Chondrocyte (in vitro differentiated cells): Measurements from ENCODE around the gene TM4SF20. TPM values are rescaled to one million over a fixed set of nuclear protein-coding genes. Genes with fewer than 3 reads are reported as not detected.

Experiments
- DNase-seq: peaks from one replicate; pipeline ENCODE4 v3.0.0; 2021; ENCODE audit warnings: mixed read lengths, low spot score
- H3K27ac Mint-ChIP-seq: one replicate; pipeline ENCODE4 v1.8.0; 2021; ENCODE audit warnings: mild to moderate bottlenecking, moderate library complexity, mixed read lengths; ENCODE audit not compliant: unreplicated experiment
- H3K27me3 Mint-ChIP-seq: 2 replicates; pipeline ENCODE4 v1.8.0; 2021; ENCODE audit warnings: low read depth, mixed read lengths
- H3K36me3 Mint-ChIP-seq: 2 replicates; pipeline ENCODE4 v1.8.0; 2021; ENCODE audit warnings: low read depth, mixed read lengths
- H3K4me1 Mint-ChIP-seq: 2 replicates; pipeline ENCODE4 v1.8.0; 2021; ENCODE audit warnings: low read depth, mild to moderate bottlenecking, mixed read lengths
- H3K4me3 Mint-ChIP-seq: one replicate; pipeline ENCODE4 v1.8.0; 2021; ENCODE audit warnings: mild to moderate bottlenecking, moderate library complexity, mixed read lengths; ENCODE audit not compliant: unreplicated experiment
- H3K9me3 Mint-ChIP-seq: 2 replicates; pipeline ENCODE4 v1.8.0; 2021; ENCODE audit warnings: low read depth, mixed read lengths
- CTCF ChIP-seq: fragments of 200-600 bp; sonication (generic); IDR thresholded peaks from 2 replicates; pipeline ENCODE4 v1.5.0; 2021; ENCODE audit warnings: antibody characterized with exemption, mild to moderate bottlenecking, moderate library complexity
- total RNA-seq: library from RNA; stranded (reverse); gene quantifications from 3 replicates; pipeline ENCODE4 v1.2.1, GENCODE V29; 2021

TM4SF20 gene
- total RNA-seq, 1 donor from 2014 or later, result not detected

- no peak for TF ChIP-seq CTCF
- H3K36me3 Mint-ChIP-seq, result no peaks in the 10 kb centered on the region
- no peaks in the 10 kb centered on the region for H3K27me3 Mint-ChIP-seq
- H3K27ac Mint-ChIP-seq, result no peak overlapping the region
- peaks cover 25% of the 10 kb centered on the region for H3K4me1 Mint-ChIP-seq
- no peaks in the 10 kb centered on the region for H3K9me3 Mint-ChIP-seq
- H3K4me3 Mint-ChIP-seq, result no peak overlapping the region
- no peak for DNase-seq
Measured at GRCh38 chr2:227373389-227373788, 5.7 kb downstream of the TM4SF20 start.

DNA sequence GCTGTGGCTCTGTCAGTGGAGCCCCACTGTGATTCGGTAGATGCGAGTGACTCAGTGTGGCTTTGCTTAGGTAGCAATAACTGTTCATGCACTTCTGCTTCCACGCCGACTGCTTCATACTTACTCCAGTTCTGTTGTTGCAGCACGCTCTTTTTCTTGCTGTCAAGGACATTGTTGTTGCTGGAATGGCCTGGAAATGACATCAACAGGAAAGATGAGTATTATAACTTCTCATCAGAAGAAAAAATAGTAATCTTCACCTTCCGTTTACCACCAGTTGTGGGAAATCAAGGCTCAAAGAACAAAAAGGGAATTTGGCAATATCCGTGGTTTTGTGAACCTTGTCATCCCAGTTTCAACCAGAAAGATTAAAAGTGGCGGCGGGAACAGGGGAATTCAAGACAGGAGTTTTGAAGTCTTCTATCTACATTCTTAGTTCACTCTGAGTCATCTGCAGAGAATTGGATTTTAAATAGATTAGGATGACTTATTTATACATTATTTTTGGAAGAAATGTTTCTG lies 8.3 kb downstream of the TM4SF20 start:
- H3K27me3 Mint-ChIP-seq, result no peaks in the 10 kb centered on the region
- H3K4me1 Mint-ChIP-seq, result peaks cover 31% of the 10 kb centered on the region
- peak overlapping the region; percentile 12 for H3K27ac Mint-ChIP-seq
- no peak overlapping the region for H3K4me3 Mint-ChIP-seq
- TF ChIP-seq CTCF, result no peak
- H3K36me3 Mint-ChIP-seq, result no peaks in the 10 kb centered on the region
- H3K9me3 Mint-ChIP-seq, result peaks cover 2% of the 10 kb centered on the region
- no peak for DNase-seq

- Mint-ChIP-seq H3K9me3 (peaks cover 2% of the 10 kb centered on the region), H3K4me1 (peaks cover 36% of the 10 kb centered on the region), H3K36me3 (no peaks in the 10 kb centered on the region), H3K27me3 (no peaks in the 10 kb centered on the region), H3K4me3 (no peak overlapping the region), H3K27ac (no peak overlapping the region)
- TF ChIP-seq CTCF, result no peak
- no peak for DNase-seq
Measured at GRCh38 chr2:227370092-227370491, 9.0 kb downstream of the TM4SF20 start.

DNA sequence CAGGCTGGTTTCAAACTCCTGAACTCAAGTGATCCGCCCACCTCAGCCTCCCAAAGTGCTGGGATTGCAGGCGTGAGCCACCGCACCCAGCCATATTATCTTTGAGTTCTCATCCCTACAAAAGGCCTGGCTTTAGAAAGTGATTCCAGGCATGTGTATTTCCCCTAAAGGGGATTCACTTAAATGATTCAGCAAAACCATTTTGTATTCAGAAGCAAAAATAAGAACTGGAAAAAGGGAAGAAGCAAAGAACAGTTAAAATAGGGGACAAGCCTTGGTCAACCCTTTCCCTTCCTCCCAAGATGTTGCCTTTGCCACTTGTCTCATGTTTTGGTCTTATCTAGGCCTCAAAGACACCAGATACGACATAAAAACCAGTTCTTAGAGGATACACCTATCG lies 10.5 kb downstream of the TM4SF20 start:
- no peak for TF ChIP-seq CTCF

GRCh38 chr2:227367427-227367795 lies 11.7 kb downstream of the TM4SF20 start:
- no peak for TF ChIP-seq CTCF
- H3K4me1 Mint-ChIP-seq, result peaks cover 46% of the 10 kb centered on the region
- DNase-seq, result no peak
- H3K27me3 Mint-ChIP-seq, result no peaks in the 10 kb centered on the region
- H3K27ac Mint-ChIP-seq, result peak overlapping the region; percentile 91
- no peak overlapping the region for H3K4me3 Mint-ChIP-seq
- H3K36me3 Mint-ChIP-seq, result no peaks in the 10 kb centered on the region
- H3K9me3 Mint-ChIP-seq, result peaks cover 2% of the 10 kb centered on the region

More for the DNA sequence above, 10.5 kb downstream of the TM4SF20 start:
- Mint-ChIP-seq H3K36me3 (no peaks in the 10 kb centered on the region), H3K4me3 (no peak overlapping the region), H3K9me3 (peaks cover 2% of the 10 kb centered on the region), H3K27ac (no peak overlapping the region), H3K4me1 (peaks cover 46% of the 10 kb centered on the region), H3K27me3 (no peaks in the 10 kb centered on the region)
- DNase-seq, result no peak
